ENCODE measurements around the gene TNP2.
A peak's percentile ranks its signal among the peaks of the same experiment; 100 is the strongest.

The TNP2 gene

GRCh38 chr16:11268921-11269375 is at the start of gene TNP2:
TSS of gene TNP2 (minus strand) at chr16:11269325. CDS start at chr16:11269262, 63 bp downstream.
- no peak for DNase-seq

- no peak for DNase-seq
Measured at GRCh38 chr16:11318817-11319216, 49.7 kb upstream of the TNP2 start.

- no peak for DNase-seq
Measured at GRCh38 chr16:11316331-11317015, 47.3 kb upstream of the TNP2 start.

- DNase-seq: no peak
Measured at GRCh38 chr16:11315510-11315909, 46.4 kb upstream of the TNP2 start.

GRCh38 chr16:11314309-11314894 is 45.3 kb upstream of the TNP2 start:
- no peak for DNase-seq

- no peak for DNase-seq
Measured at GRCh38 chr16:11313493-11314308, 44.6 kb upstream of the TNP2 start.

- DNase-seq: peak; percentile 68
Measured at GRCh38 chr16:11312718-11313492, 43.8 kb upstream of the TNP2 start.

GRCh38 chr16:11310997-11311561 is 42.0 kb upstream of the TNP2 start:
- no peak for DNase-seq

- no peak for DNase-seq
Measured at GRCh38 chr16:11310634-11310977, 41.5 kb upstream of the TNP2 start.

- DNase-seq: peak; percentile 78
Measured at GRCh38 chr16:11309895-11310633, 40.9 kb upstream of the TNP2 start.

- DNase-seq: no peak
Measured at GRCh38 chr16:11308493-11309283, 39.6 kb upstream of the TNP2 start.

GRCh38 chr16:11307639-11308492 is 38.7 kb upstream of the TNP2 start:
- DNase-seq: no peak

GRCh38 chr16:11306997-11307638 is 38.0 kb upstream of the TNP2 start:
- no peak for DNase-seq

GRCh38 chr16:11306381-11306780 is 37.3 kb upstream of the TNP2 start:
- no peak for DNase-seq

- peak; percentile 45 for DNase-seq
Measured at GRCh38 chr16:11303405-11304138, 34.4 kb upstream of the TNP2 start.

GRCh38 chr16:11302977-11303376 is 33.9 kb upstream of the TNP2 start:
- peak; percentile 81 for DNase-seq

GRCh38 chr16:11301645-11302501 is 32.7 kb upstream of the TNP2 start:
- DNase-seq: peak; percentile 14

GRCh38 chr16:11300560-11300892 is 31.4 kb upstream of the TNP2 start:
- no peak for DNase-seq
